GM19193 (cell line): ENCODE measurements around the gene KCNJ5.

ENCODE experiments used
- POLR2A ChIP-seq: IDR thresholded peaks from 4 replicates; pipeline ENCODE4 v1.6.1; 2011; ENCODE audit not compliant: insufficient read depth, insufficient read length; ENCODE audit errors: extremely low read depth

The KCNJ5 gene

GRCh38 chr11:128890543-128891368, at the start of gene KCNJ5:
KCNJ5 (plus strand) TSS chr11:128891356; CDS start chr11:128911274, 19,918 bp downstream.
- no peak for TF ChIP-seq POLR2A

- TF ChIP-seq POLR2A: no peak
These were observed 49.6 kb upstream of the KCNJ5 start for GRCh38 chr11:128841461-128842072.

GRCh38 chr11:128843198-128843785, 47.9 kb upstream of the KCNJ5 start:
- no peak for TF ChIP-seq POLR2A

- no peak for TF ChIP-seq POLR2A
These were observed 45.8 kb upstream of the KCNJ5 start for GRCh38 chr11:128845334-128845780.

- no peak for TF ChIP-seq POLR2A
These were observed 44.2 kb upstream of the KCNJ5 start for GRCh38 chr11:128846985-128847384.

GRCh38 chr11:128848815-128849455, 42.2 kb upstream of the KCNJ5 start:
- TF ChIP-seq POLR2A: no peak

- TF ChIP-seq POLR2A: no peak
These were observed 38.7 kb upstream of the KCNJ5 start for GRCh38 chr11:128852327-128853023.

- TF ChIP-seq POLR2A: no peak
These were observed 37.6 kb upstream of the KCNJ5 start for GRCh38 chr11:128853559-128853958.

GRCh38 chr11:128854841-128855240, 36.3 kb upstream of the KCNJ5 start:
- TF ChIP-seq POLR2A: no peak

- TF ChIP-seq POLR2A: no peak
These were observed 34.9 kb upstream of the KCNJ5 start for GRCh38 chr11:128856241-128856640.

GRCh38 chr11:128857341-128857740, 33.8 kb upstream of the KCNJ5 start:
- no peak for TF ChIP-seq POLR2A

GRCh38 chr11:128859563-128860441, 31.4 kb upstream of the KCNJ5 start:
- TF ChIP-seq POLR2A: no peak

GRCh38 chr11:128860571-128861361, 30.4 kb upstream of the KCNJ5 start:
- no peak for TF ChIP-seq POLR2A
